Neutrophil (primary cell): Measurements from ENCODE around the gene FLAD1.

Source experiments
- H3K27ac ChIP-seq: fragments of 200-600 bp; sonication (generic); 2 replicates; pipeline ENCODE4 v1.5.1; 2016; ENCODE audit warnings: mild to moderate bottlenecking, moderate library complexity
- H3K27me3 ChIP-seq: fragments of 200-600 bp; sonication (generic); 2 replicates; pipeline ENCODE4 v1.6.0; 2016; ENCODE audit warnings: mild to moderate bottlenecking
- H3K36me3 ChIP-seq: fragments of 200-600 bp; sonication (generic); 2 replicates; pipeline ENCODE4 v1.5.1; 2017
- H3K4me1 ChIP-seq, 2 experiments: fragments of 200-600 bp in 1 of 2; sonication (generic) in 1 of 2; 1 replicate in 1 of 2; 2 replicates in 1 of 2; pipeline versions ENCODE4 v1.5.1 to v1.6.1; 2013 to 2016; ENCODE audit warnings: low read depth in 1 of 2, low read length in 1 of 2, mild to moderate bottlenecking in 1 of 2, moderate library complexity in 1 of 2; ENCODE audit not compliant: control insufficient read depth in 1 of 2, insufficient read depth in 1 of 2
- H3K4me3 ChIP-seq, 2 experiments: fragments of 200-600 bp in 1 of 2; sonication (generic) in 1 of 2; 1 replicate in 1 of 2; 2 replicates in 1 of 2; pipeline ENCODE4 v1.5.1; 2013 to 2016; ENCODE audit warnings: low read depth in 1 of 2, low read length in 1 of 2, mild to moderate bottlenecking in 1 of 2, moderate library complexity in 1 of 2
- H3K9me3 ChIP-seq: fragments of 200-600 bp; sonication (generic); 2 replicates; pipeline ENCODE4 v1.5.1; 2016
- TF ChIP-seq, protein P1 (sequence below): fragments of 200-600 bp; sonication (generic); IDR thresholded peaks from 2 replicates; pipeline ENCODE4 v1.5.1; 2016; ENCODE audit warnings: antibody characterized with exemption

Gene FLAD1

DNA sequence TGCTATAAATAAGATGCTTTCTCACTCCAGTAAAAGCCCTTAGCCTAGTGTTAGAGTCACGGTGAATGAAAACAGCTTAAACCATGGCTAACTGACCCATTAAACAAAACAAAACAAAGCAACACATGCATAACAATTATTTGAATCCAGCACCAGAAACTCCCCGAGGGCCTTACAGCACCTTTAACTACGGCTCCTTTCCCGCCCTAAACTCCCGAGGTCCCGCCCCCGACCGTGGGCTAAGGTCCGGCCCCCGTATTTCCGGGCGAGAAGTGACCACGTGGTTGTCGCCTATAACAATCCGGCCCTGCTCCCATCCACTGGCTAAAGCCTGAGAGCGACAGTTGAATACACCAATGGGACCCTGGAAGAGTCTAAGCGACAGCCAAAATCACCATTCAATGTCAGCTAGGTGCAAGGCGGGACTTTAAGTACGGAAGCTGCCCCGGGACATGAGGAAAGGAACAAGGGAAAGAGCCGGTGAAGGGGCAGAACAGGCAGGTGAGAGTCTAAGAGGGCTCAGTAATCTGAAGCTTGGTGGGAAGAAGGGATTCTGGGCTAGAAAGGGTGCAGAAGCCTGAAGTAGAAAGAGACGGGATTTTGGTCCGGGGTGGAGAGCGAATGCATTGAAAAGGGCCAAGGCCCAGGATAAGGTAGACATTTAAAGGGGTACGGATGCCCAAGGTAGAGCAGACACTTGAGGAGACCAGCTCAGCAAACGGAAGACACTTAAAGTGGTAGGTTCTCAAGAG, at the start of gene FLAD1:
FLAD1 (plus strand) TSS at position 448 of the 752 bp plus-strand sequence. CDS start 351 bp downstream, outside the sequence.
- Histone ChIP-seq H3K4me3 (peak within 1 kb of the TSS; percentile 70 to 72), H3K36me3 (peaks cover 3% of the 10 kb centered on the region), H3K27me3 (no peaks in the 10 kb centered on the region), H3K27ac (peak within 1 kb of the TSS; percentile 70), H3K9me3 (no peaks in the 10 kb centered on the region), H3K4me1 (peaks cover 18 to 24% of the 10 kb centered on the region in 2 experiments)
- TF ChIP-seq, protein P1, sequence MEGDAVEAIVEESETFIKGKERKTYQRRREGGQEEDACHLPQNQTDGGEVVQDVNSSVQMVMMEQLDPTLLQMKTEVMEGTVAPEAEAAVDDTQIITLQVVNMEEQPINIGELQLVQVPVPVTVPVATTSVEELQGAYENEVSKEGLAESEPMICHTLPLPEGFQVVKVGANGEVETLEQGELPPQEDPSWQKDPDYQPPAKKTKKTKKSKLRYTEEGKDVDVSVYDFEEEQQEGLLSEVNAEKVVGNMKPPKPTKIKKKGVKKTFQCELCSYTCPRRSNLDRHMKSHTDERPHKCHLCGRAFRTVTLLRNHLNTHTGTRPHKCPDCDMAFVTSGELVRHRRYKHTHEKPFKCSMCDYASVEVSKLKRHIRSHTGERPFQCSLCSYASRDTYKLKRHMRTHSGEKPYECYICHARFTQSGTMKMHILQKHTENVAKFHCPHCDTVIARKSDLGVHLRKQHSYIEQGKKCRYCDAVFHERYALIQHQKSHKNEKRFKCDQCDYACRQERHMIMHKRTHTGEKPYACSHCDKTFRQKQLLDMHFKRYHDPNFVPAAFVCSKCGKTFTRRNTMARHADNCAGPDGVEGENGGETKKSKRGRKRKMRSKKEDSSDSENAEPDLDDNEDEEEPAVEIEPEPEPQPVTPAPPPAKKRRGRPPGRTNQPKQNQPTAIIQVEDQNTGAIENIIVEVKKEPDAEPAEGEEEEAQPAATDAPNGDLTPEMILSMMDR = peak; percentile 20

DNA sequence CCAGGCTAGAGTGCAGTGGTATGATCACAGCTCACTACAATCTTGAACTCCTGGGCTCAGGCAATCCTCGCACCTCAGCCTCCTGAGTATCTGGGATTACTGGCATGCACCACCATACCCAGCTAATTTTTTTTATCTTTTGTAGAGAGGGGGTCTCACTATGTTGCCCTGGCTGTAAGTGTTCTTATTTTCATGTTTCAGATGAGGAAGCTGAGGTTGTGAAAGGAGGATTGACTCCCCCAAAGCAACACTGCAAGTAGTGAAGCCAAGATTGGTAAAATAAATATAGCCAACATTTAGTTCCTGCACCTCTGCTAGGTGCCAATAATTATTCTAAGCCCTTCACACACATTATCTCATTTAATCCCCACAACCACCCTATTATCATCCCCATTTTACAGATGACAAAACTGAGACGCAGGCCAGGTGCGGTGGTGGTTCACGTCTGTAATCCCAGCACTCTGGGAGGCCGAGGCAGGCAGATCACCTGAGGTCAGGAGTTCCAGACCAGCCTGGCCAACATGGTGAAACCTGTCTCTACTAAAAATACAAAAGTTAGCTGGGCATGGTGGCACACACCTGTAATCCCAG, 48.7 kb upstream of the FLAD1 start:
- no peaks in the 10 kb centered on the region for H3K27me3 ChIP-seq
- TF ChIP-seq, protein P1 = no peak
- no peaks in the 10 kb centered on the region for H3K36me3 ChIP-seq
- H3K4me3 ChIP-seq = no peak overlapping the region
- no peak overlapping the region for H3K27ac ChIP-seq
- H3K9me3 ChIP-seq = no peaks in the 10 kb centered on the region
- peaks cover 14 to 16% of the 10 kb centered on the region in 2 experiments for H3K4me1 ChIP-seq

DNA sequence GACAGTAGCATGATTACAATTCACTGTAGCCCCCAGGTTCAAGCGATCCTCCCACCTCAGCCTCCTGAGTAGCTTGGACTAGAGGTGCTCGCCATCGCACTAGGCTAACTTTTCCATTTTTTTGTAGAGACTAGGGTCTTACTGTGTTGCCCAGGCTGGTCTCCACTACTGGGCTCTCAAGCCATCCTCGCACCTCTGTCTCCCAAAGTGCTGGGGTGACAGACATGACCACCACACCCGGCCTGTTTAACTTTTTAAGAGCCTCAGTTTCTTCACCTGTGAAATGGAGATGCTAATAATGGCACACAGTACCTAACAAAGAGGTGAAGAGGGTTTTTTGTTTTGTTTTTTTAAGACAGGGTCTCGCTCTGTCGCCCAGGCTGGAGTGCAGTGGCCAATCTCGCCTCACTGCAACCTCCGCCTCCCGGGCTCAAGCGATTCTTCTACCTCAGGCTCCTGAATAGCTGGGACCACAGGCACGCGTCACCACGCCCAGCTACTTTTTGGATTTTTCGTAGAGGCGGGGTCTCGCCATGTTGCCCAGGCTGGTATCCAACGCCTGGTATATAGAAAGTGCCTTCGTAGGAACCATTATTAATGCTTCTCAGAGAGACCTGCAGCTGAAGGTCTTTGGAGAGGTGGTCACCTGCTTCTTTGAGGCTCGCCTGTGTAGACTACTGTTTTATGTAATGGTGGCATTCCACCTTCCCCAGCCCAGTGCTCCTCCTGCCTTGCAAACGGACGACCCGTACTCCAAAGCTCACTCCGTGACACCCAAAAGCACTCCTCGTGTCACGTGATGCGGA, 47.2 kb upstream of the FLAD1 start:
- TF ChIP-seq, protein P1 = no peak
- H3K27ac ChIP-seq = peak overlapping the region; percentile 99
- no peaks in the 10 kb centered on the region for H3K27me3 ChIP-seq
- peaks cover 14 to 16% of the 10 kb centered on the region in 2 experiments for H3K4me1 ChIP-seq
- peak overlapping the region; percentile 77 to 96 for H3K4me3 ChIP-seq
- no peaks in the 10 kb centered on the region for H3K36me3 ChIP-seq
- H3K9me3 ChIP-seq = no peaks in the 10 kb centered on the region

DNA sequence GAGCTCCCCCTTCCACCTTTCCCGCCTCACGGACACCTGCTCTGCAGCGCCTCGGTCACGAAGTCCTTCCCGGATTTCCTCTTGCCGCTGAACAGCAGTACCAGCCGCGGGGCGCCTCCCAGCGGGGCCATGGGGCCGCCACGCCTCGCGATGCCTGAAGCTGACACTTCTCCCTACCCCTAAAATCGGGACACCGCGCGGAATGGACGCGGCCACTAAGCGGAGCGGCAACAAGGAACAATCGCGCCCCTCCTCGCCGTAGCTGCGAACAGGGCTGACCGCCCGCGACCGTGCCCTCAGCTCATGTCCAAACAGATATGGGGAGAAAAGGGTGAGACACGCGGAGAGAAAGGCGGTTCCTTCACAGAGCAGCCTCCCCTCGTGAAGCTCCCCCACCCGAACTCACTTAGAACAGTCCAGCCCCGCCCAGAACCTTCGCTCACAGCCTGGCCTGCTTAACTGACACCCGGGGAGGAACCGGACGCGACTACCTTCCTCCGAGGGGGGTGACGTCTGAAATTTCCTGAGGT, 46.5 kb upstream of the FLAD1 start, which contains the start of gene PMVK:
PMVK (minus strand) TSS at position 165 of the 530 bp plus-strand sequence; CDS start at position 131, 34 bp downstream.
- Histone ChIP-seq H3K27ac (peak within 1 kb of the TSS; percentile 99), H3K9me3 (no peaks in the 10 kb centered on the region), H3K4me1 (peaks cover 15 to 16% of the 10 kb centered on the region in 2 experiments), H3K4me3 (peak within 1 kb of the TSS; percentile 77 to 96), H3K27me3 (no peaks in the 10 kb centered on the region), H3K36me3 (no peaks in the 10 kb centered on the region)
- TF ChIP-seq, protein P1 = peak; percentile 46
